ENCODE results near the gene TSR1. TPM values are rescaled to one million over a fixed set of nuclear protein-coding genes. Genes with fewer than 3 reads are reported as not detected.

The TSR1 gene
- total RNA-seq, 3 donors from 2014 or later: 143 to 159 (median 156) TPM

GRCh38 chr17:2362881-2363280 is 26.6 kb upstream of the TSR1 start:
- ATAC-seq (no peak), DNase-seq (no peak)
- no peaks in the 10 kb centered on the region for H3K4me1 Mint-ChIP-seq (ENCODE audit: low read depth)
- no peak overlapping the region for H3K4me3 Mint-ChIP-seq
- peaks cover 12% of the 10 kb centered on the region for H3K36me3 Mint-ChIP-seq (ENCODE audit: insufficient read depth)
- no peaks in the 10 kb centered on the region for H3K27me3 Mint-ChIP-seq (ENCODE audit: low read depth)
- no peaks in the 10 kb centered on the region for H3K9me3 Mint-ChIP-seq

- H3K27me3 Mint-ChIP-seq (ENCODE audit: low read depth): no peaks in the 10 kb centered on the region
- DNase-seq (no peak), ATAC-seq (no peak)
- no peak overlapping the region for H3K4me3 Mint-ChIP-seq
- peaks cover 12% of the 10 kb centered on the region for H3K36me3 Mint-ChIP-seq (ENCODE audit: insufficient read depth)
- no peaks in the 10 kb centered on the region for H3K9me3 Mint-ChIP-seq
- H3K4me1 Mint-ChIP-seq (ENCODE audit: low read depth): no peaks in the 10 kb centered on the region
Observed at GRCh38 chr17:2362416-2362815, 26.2 kb upstream of the TSR1 start.

- Mint-ChIP-seq H3K36me3 (ENCODE audit: insufficient read depth) (peaks cover 12% of the 10 kb centered on the region), H3K27me3 (ENCODE audit: low read depth) (no peaks in the 10 kb centered on the region), H3K4me3 (no peak overlapping the region), H3K9me3 (no peaks in the 10 kb centered on the region), H3K4me1 (ENCODE audit: low read depth) (no peaks in the 10 kb centered on the region)
- ATAC-seq: no peak
- DNase-seq: no peak
Observed at GRCh38 chr17:2362016-2362415, 25.8 kb upstream of the TSR1 start.

GRCh38 chr17:2361010-2361760 is 24.9 kb upstream of the TSR1 start:
- ATAC-seq: no peak

GRCh38 chr17:2357931-2358434 is 21.7 kb upstream of the TSR1 start:
- no peaks in the 10 kb centered on the region for H3K9me3 Mint-ChIP-seq
- H3K4me3 Mint-ChIP-seq: no peak overlapping the region
- DNase-seq: no peak
- H3K4me1 Mint-ChIP-seq (ENCODE audit: low read depth): peaks cover 17% of the 10 kb centered on the region
- no peaks in the 10 kb centered on the region for H3K27me3 Mint-ChIP-seq (ENCODE audit: low read depth)
- no peak for ATAC-seq
- peaks cover 3% of the 10 kb centered on the region for H3K36me3 Mint-ChIP-seq (ENCODE audit: insufficient read depth)

More at GRCh38 chr17:2361010-2361760, 24.9 kb upstream of the TSR1 start:
- Mint-ChIP-seq H3K27me3 (ENCODE audit: low read depth) (no peaks in the 10 kb centered on the region), H3K4me1 (ENCODE audit: low read depth) (no peaks in the 10 kb centered on the region), H3K9me3 (no peaks in the 10 kb centered on the region), H3K36me3 (ENCODE audit: insufficient read depth) (peaks cover 10% of the 10 kb centered on the region), H3K4me3 (no peak overlapping the region)
- DNase-seq: no peak

GRCh38 chr17:2357237-2357636 is 21.0 kb upstream of the TSR1 start:
- ATAC-seq: no peak
- H3K4me1 Mint-ChIP-seq (ENCODE audit: low read depth): peaks cover 19% of the 10 kb centered on the region
- H3K4me3 Mint-ChIP-seq: no peak overlapping the region
- no peak for DNase-seq
- H3K36me3 Mint-ChIP-seq (ENCODE audit: insufficient read depth): no peaks in the 10 kb centered on the region
- H3K27me3 Mint-ChIP-seq (ENCODE audit: low read depth): no peaks in the 10 kb centered on the region
- no peaks in the 10 kb centered on the region for H3K9me3 Mint-ChIP-seq

- DNase-seq (no peak), ATAC-seq (no peak)
- H3K27me3 Mint-ChIP-seq (ENCODE audit: low read depth): no peaks in the 10 kb centered on the region
- no peaks in the 10 kb centered on the region for H3K36me3 Mint-ChIP-seq (ENCODE audit: insufficient read depth)
- H3K4me3 Mint-ChIP-seq: no peak overlapping the region
- H3K9me3 Mint-ChIP-seq: no peaks in the 10 kb centered on the region
- H3K4me1 Mint-ChIP-seq (ENCODE audit: low read depth): peaks cover 19% of the 10 kb centered on the region
Observed at GRCh38 chr17:2354311-2354710, 18.1 kb upstream of the TSR1 start.

GRCh38 chr17:2351269-2351668 is 15.0 kb upstream of the TSR1 start:
- H3K36me3 Mint-ChIP-seq (ENCODE audit: insufficient read depth): no peaks in the 10 kb centered on the region
- no peaks in the 10 kb centered on the region for H3K9me3 Mint-ChIP-seq
- DNase-seq: no peak
- peaks cover 19% of the 10 kb centered on the region for H3K4me1 Mint-ChIP-seq (ENCODE audit: low read depth)
- no peak overlapping the region for H3K4me3 Mint-ChIP-seq
- ATAC-seq: no peak
- H3K27me3 Mint-ChIP-seq (ENCODE audit: low read depth): no peaks in the 10 kb centered on the region

- no peaks in the 10 kb centered on the region for H3K9me3 Mint-ChIP-seq
- peaks cover 4% of the 10 kb centered on the region for H3K36me3 Mint-ChIP-seq (ENCODE audit: insufficient read depth)
- DNase-seq (no peak), ATAC-seq (no peak)
- H3K27me3 Mint-ChIP-seq (ENCODE audit: low read depth): no peaks in the 10 kb centered on the region
- H3K4me1 Mint-ChIP-seq (ENCODE audit: low read depth): peaks cover 7% of the 10 kb centered on the region
- no peak overlapping the region for H3K4me3 Mint-ChIP-seq
Observed at GRCh38 chr17:2347805-2348685, 11.8 kb upstream of the TSR1 start.

- peaks cover 7% of the 10 kb centered on the region for H3K36me3 Mint-ChIP-seq (ENCODE audit: insufficient read depth)
- no peaks in the 10 kb centered on the region for H3K27me3 Mint-ChIP-seq (ENCODE audit: low read depth)
- no peak overlapping the region for H3K4me3 Mint-ChIP-seq
- no peak for DNase-seq
- H3K9me3 Mint-ChIP-seq: no peaks in the 10 kb centered on the region
- no peak for ATAC-seq
- peaks cover 12% of the 10 kb centered on the region for H3K4me1 Mint-ChIP-seq (ENCODE audit: low read depth)
Observed at GRCh38 chr17:2346475-2346874, 10.2 kb upstream of the TSR1 start.

GRCh38 chr17:2344528-2344927 is 8.3 kb upstream of the TSR1 start:
- no peak for DNase-seq
- Mint-ChIP-seq H3K4me3 (no peak overlapping the region), H3K9me3 (no peaks in the 10 kb centered on the region), H3K36me3 (ENCODE audit: insufficient read depth) (peaks cover 7% of the 10 kb centered on the region), H3K27me3 (ENCODE audit: low read depth) (no peaks in the 10 kb centered on the region), H3K4me1 (ENCODE audit: low read depth) (peaks cover 14% of the 10 kb centered on the region)
- ATAC-seq: no peak

- Mint-ChIP-seq H3K27me3 (ENCODE audit: low read depth) (no peaks in the 10 kb centered on the region), H3K4me3 (no peak overlapping the region), H3K36me3 (ENCODE audit: insufficient read depth) (peaks cover 7% of the 10 kb centered on the region), H3K9me3 (no peaks in the 10 kb centered on the region), H3K4me1 (ENCODE audit: low read depth) (peaks cover 16% of the 10 kb centered on the region)
- ATAC-seq: peak; percentile 66
- DNase-seq: peak; percentile 40
Observed at GRCh38 chr17:2343421-2343820, 7.2 kb upstream of the TSR1 start.

- ATAC-seq: no peak
- peaks cover 26% of the 10 kb centered on the region for H3K4me1 Mint-ChIP-seq (ENCODE audit: low read depth)
- H3K9me3 Mint-ChIP-seq: no peaks in the 10 kb centered on the region
- peak overlapping the region; percentile 81 for H3K4me3 Mint-ChIP-seq
- DNase-seq: no peak
- no peaks in the 10 kb centered on the region for H3K27me3 Mint-ChIP-seq (ENCODE audit: low read depth)
- peaks cover 12% of the 10 kb centered on the region for H3K36me3 Mint-ChIP-seq (ENCODE audit: insufficient read depth)
Observed at GRCh38 chr17:2338315-2338657, 2.0 kb upstream of the TSR1 start.

GRCh38 chr17:2337544-2338314 is 1.5 kb upstream of the TSR1 start:
- DNase-seq (peak; percentile 28), ATAC-seq (peak; percentile 44 to 47)
- H3K4me1 Mint-ChIP-seq (ENCODE audit: low read depth): peaks cover 22% of the 10 kb centered on the region
- H3K27me3 Mint-ChIP-seq (ENCODE audit: low read depth): no peaks in the 10 kb centered on the region
- no peaks in the 10 kb centered on the region for H3K9me3 Mint-ChIP-seq
- H3K4me3 Mint-ChIP-seq: peak overlapping the region; percentile 81
- peaks cover 12% of the 10 kb centered on the region for H3K36me3 Mint-ChIP-seq (ENCODE audit: insufficient read depth)

Measured in activated T-cell treated with anti-CD3 and anti-CD28 coated beads, Interleukin-2, amount 50 U/mL, for 4 hours (primary cell).